C4-2B (cell line): ENCODE results near the gene SYNPO2L.
"Not testable (repeated sequence)": the region's sequence is repeated elsewhere in the genome, so short reads cannot be mapped to it uniquely, and the experiment has no call there.

Source experiments
- H3K27ac ChIP-seq: fragments of 450-650 bp; 2 replicates; pipeline ENCODE4 v1.5.1; 2017
- CTCF ChIP-seq: fragments of 450-650 bp; conservative IDR thresholded peaks from 2 replicates; pipeline ENCODE4 v1.5.1; 2017; ENCODE audit warnings: mild to moderate bottlenecking
- ZFX ChIP-seq: fragments of 450-650 bp; IDR thresholded peaks from 2 replicates; pipeline ENCODE4 v1.6.1; 2017

SYNPO2L gene

GRCh38 chr10:73627300-73627699, 28.5 kb downstream of the SYNPO2L start:
- no peak overlapping the region for H3K27ac ChIP-seq
- TF ChIP-seq ZFX: no peak
- no peak for TF ChIP-seq CTCF

- peak overlapping the region; percentile 90 for H3K27ac ChIP-seq
- TF ChIP-seq CTCF: no peak
- TF ChIP-seq ZFX: no peak
These were observed 29.7 kb downstream of the SYNPO2L start for GRCh38 chr10:73625884-73626752.

DNA sequence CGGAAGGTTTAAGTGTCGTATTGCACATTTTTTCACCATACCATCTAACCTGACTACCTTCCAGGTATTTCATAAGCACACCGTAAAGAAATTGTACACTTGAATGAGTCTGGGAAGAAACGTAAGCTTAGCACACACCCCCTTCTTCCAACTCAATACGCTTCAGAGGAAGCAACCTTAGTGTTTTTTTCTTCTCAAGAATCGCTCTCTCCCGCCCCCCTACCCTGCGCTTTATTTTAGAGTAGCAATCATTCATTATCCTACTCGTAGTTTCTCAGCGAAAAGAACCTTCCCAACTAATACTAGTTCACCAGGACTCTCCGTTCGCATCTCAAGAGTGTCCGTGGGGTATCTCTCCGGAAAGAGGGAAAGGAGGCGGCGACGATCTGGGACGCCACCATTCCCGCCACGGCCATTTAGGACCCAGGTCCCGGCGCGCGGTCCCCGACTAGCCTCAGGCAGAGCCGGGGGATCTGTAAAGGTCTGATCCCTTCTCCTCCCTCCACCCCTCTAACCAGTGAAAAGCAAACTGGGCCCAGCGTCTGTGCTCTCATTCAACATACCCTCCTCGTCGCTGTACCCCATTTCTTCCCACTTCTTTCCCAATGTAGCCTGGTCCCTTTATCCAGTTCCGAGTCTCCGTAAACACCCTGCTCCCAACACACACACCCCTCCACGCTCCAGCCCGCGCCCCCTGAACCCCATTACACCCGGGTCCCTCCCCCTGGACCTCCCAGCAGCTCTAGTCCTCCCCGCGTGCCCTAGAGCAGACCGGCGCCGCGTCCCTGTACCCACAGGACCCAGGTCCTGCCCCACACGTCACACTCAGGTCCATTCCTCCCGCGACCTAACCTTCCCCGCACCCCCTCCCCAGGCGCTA, 30.6 kb downstream of the SYNPO2L start:
- peak overlapping the region; percentile 90 for H3K27ac ChIP-seq
- TF ChIP-seq CTCF (no peak), ZFX (no peak)

- H3K27ac ChIP-seq: no peak overlapping the region
- TF ChIP-seq CTCF: no peak
- no peak for TF ChIP-seq ZFX
These were observed 32.8 kb downstream of the SYNPO2L start for GRCh38 chr10:73623056-73623455.

GRCh38 chr10:73620974-73621373, 34.9 kb downstream of the SYNPO2L start:
- not testable (repeated sequence) for H3K27ac ChIP-seq

DNA sequence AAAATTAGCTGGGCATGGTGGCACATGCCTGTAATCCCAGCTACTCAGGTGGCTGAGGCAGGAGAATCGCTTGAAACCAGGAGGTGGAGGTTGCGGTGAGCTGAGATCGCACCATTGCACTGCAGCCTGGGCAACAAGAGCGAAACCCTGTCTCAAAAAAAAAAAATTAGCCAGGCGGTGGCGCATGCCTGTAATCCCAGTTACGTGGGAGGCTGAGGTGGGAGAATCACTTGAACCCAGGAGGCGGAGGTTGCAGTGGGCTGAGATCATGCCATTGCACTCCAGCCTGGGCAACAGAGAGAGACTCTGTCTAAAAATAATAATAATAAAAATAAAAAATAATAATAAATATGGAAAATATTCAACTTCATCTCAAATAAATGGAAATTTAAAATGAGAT, 38.7 kb downstream of the SYNPO2L start:
- H3K27ac ChIP-seq: not testable (repeated sequence)

DNA sequence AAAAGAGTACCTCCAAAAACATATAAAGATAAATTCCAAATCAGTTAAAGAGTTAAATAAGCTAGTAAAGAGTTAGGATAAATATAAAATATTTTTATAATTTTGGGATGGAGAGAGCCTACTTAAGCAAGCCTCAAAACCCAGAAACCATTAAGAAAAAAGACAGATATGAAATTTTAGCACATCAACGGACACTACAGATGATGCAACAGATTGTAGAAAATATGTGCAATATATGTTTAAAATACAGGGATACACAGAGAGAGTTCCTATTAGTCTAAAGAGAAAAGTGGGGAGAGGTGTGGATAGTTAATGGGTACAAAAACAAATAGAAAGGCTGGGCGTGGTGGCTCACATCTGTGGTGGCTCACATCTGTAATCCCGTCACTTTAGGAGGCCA, 41.1 kb downstream of the SYNPO2L start:
- TF ChIP-seq ZFX (no peak), CTCF (no peak)
- H3K27ac ChIP-seq: no peak overlapping the region

DNA sequence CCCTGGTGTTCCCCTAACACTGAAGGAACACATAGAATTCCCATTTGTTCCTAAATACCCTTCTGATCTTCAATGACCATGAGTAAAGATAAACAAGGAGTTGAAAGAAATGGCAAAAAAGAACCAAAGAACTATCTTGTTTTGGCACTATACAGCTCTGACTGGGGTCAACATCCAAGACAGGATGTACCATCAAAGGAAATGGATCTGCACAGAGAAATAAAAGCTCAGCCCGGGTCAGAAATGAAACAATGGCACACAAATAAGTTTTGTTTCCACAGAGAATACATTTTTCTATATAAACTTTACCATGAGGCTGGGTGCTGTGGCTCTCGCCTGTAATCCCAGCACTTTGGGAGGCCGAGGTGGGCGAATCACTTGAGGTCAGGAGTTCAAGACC, 46.7 kb downstream of the SYNPO2L start:
- TF ChIP-seq ZFX: no peak
- TF ChIP-seq CTCF: no peak
- no peak overlapping the region for H3K27ac ChIP-seq
